K562 (cell line): ENCODE measurements around the gene ZMYM4. TPM values are rescaled to one million over a fixed set of nuclear protein-coding genes. Genes with fewer than 3 reads are reported as not detected.

ENCODE experiments used
- BRD9 ChIP-seq: fragments of 450-650 bp; IDR thresholded peaks from 2 replicates; pipeline ENCODE4 v1.6.1; 2018; ENCODE audit warnings: low read depth; ENCODE audit not compliant: partially characterized antibody
- GATAD2B ChIP-seq: fragments of 450-650 bp; IDR thresholded peaks from 2 replicates; pipeline ENCODE4 v1.6.1; 2017; ENCODE audit warnings: mild to moderate bottlenecking, borderline replicate concordance
- MCM3 ChIP-seq: fragments of 450-650 bp; IDR thresholded peaks from 2 replicates; pipeline ENCODE4 v1.6.1; 2016
- NEUROD1 ChIP-seq: fragments of 150-350 bp; IDR thresholded peaks from 2 replicates; pipeline ENCODE4 v1.6.1; 2014; ENCODE audit warnings: borderline replicate concordance, low read length, low read depth; ENCODE audit not compliant: partially characterized antibody
- OTX1 ChIP-seq: fragments of 450-650 bp; formaldehyde crosslinking; IDR thresholded peaks from 2 replicates; pipeline ENCODE4 v1.4.0; 2022; ENCODE audit warnings: mild to moderate bottlenecking
- RFX7 ChIP-seq: fragments of 250-450 bp; sonication (Bioruptor Pico); IDR thresholded peaks from 2 replicates; pipeline ENCODE4 v1.5.1; 2021; ENCODE audit warnings: mild to moderate bottlenecking
- SMAD1 ChIP-seq: fragments of 150-350 bp; IDR thresholded peaks from 2 replicates; pipeline ENCODE4 v1.6.1; 2014; ENCODE audit warnings: low read length, low read depth; ENCODE audit not compliant: partially characterized antibody
- ZNF586 ChIP-seq: fragments of 450-650 bp; formaldehyde crosslinking; conservative IDR thresholded peaks from 2 replicates; pipeline ENCODE4 v1.4.0; 2020; ENCODE audit warnings: mild to moderate bottlenecking, moderate library complexity
- ZNF764 ChIP-seq: fragments of 250-450 bp; sonication (Bioruptor Pico); IDR thresholded peaks from 2 replicates; pipeline ENCODE4 v1.4.0; 2020; ENCODE audit warnings: low read depth, mild to moderate bottlenecking, moderate library complexity
- polyA plus RNA-seq, 8 experiments: library from polyadenylated mRNA; depleted of rRNA in 4 of 8; stranded (reverse) in 5 of 8; unstranded in 3 of 8; fragments of >200 nt; fragmentation: Nextera tagmentation in 2 of 8; fragmentation: Illumina TruSeq in 1 of 8; extraction: Ambion mirVana in 2 of 8; extraction: Trizol in 1 of 8; gene quantifications; 2 replicates each; pipeline versions ENCODE4 v1.2.1 to v1.2.3, GENCODE V29; 2011 to 2014; ENCODE audit warnings: inconsistent platforms in 1 of 8, missing spikeins in 1 of 8
- total RNA-seq, 7 experiments: library from RNA; depleted of rRNA in 6 of 7; stranded (reverse); fragments of >200 nt in 6 of 7; fragmentation: Illumina TruSeq in 2 of 7; extraction: Trizol in 2 of 7; gene quantifications; 2 replicates each; pipeline versions ENCODE4 v1.2.1 to v1.2.3, GENCODE V29; 2011 to 2021; ENCODE audit warnings: low replicate concordance in 1 of 7
- TF ChIP-seq, protein P1 (sequence below), 2 experiments: fragments of 450-650 bp; IDR thresholded peaks; 2 replicates each; pipeline ENCODE4 v1.6.1; 2016; ENCODE audit warnings: mild to moderate bottlenecking in 2 of 2, borderline replicate concordance in 1 of 2, low read depth in 1 of 2, moderate library complexity in 1 of 2
- TF ChIP-seq, protein P2 (sequence below): IDR thresholded peaks from 3 replicates; pipeline ENCODE4 v1.6.1; 2011; ENCODE audit warnings: borderline replicate concordance, mild to moderate bottlenecking, moderate library complexity; ENCODE audit not compliant: insufficient read length; ENCODE audit errors: extremely low read depth
- TF ChIP-seq, protein P3 (sequence below): sonication (generic); formaldehyde crosslinking; IDR thresholded peaks from 2 replicates; pipeline ENCODE4 v1.8.0; 2023; ENCODE audit warnings: mild to moderate bottlenecking, missing genetic modification reagents

ZMYM4 gene
- total and polyA plus RNA-seq, 9 of the 15 experiments (the other 6 are each of a cell fraction or from before 2014, with no cell fraction given), result 15.2 to 77.2 (median 63.3) TPM

GRCh38 chr1:35269201-35269988, 886 bp downstream of the ZMYM4 start (continued):
- TF ChIP-seq, protein P1, sequence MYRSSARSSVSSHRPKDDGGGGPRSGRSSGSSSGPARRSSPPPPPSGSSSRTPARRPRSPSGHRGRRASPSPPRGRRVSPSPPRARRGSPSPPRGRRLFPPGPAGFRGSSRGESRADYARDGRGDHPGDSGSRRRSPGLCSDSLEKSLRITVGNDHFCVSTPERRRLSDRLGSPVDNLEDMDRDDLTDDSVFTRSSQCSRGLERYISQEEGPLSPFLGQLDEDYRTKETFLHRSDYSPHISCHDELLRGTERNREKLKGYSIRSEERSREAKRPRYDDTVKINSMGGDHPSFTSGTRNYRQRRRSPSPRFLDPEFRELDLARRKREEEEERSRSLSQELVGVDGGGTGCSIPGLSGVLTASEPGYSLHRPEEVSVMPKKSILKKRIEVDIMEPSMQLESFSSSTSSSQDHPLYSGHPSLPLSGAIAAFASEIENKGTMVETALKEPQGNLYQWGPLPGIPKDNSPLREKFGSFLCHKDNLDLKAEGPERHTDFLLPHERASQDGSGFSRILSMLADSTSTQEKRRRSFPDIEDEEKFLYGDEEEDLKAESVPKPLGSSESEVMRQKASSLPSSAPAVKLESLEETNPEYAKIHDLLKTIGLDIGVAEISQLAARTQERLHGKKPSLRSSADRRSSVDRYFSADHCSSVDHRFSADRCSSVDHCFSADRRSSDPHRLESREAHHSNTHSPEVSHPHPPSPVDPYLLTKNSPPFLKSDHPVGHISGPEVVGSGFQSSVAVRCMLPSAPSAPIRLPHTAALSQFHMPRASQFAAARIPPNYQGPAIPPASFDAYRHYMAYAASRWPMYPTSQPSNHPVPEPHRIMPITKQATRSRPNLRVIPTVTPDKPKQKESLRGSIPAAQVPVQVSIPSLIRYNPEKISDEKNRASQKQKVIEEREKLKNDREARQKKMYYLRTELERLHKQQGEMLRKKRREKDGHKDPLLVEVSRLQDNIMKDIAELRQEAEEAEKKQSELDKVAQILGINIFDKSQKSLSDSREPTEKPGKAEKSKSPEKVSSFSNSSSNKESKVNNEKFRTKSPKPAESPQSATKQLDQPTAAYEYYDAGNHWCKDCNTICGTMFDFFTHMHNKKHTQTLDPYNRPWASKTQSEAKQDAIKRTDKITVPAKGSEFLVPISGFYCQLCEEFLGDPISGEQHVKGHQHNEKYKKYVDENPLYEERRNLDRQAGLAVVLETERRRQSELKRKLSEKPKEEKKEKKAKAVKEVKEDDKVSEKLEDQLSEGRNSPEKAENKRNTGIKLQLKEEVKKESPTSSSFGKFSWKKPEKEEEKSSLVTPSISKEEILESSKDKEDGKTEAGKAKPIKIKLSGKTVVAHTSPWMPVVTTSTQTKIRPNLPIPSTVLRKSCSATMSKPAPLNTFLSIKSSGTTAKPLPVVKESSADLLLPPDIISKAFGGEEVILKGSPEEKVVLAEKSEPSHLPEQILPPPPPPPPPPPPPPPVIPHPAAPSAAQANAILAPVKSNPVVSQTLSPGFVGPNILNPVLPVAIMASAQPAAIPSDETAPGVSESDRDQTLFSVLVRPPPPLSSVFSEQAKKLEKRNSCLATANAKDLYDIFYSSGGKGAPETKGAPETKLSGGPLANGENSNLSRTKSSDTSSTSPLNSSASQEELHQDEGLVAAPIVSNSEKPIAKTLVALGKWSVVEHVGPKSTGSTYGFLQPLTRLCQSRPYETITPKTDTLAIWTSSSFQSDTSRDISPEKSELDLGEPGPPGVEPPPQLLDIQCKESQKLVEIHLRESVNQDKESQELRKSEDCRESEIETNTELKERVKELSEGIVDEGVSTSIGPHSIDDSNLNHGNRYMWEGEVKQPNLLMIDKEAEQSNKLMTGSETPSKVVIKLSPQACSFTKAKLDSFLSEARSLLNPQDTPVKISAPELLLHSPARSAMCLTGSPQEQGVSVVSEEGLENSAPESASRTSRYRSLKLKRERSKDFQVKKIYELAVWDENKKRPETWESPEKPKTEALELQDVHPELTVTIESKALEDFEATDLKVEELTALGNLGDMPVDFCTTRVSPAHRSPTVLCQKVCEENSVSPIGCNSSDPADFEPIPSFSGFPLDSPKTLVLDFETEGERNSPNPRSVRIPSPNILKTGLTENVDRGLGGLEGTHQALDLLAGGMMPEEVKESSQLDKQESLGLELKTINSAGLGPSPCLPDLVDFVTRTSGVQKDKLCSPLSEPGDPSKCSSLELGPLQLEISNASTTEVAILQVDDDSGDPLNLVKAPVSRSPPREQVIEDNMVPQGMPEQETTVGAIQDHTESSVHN (IDR thresholded peaks at IDR 0.05; ENCODE audit: borderline replicate concordance in 1 of 2, low read depth in 1 of 2), result no peak
- TF ChIP-seq ZNF764 (CRISPR knock-in tag) (no peak), RFX7 (no peak), BRD9 (no peak), SMAD1 (no peak), ZNF586 (CRISPR knock-in tag) (no peak), GATAD2B (no peak), OTX1 (no peak), NEUROD1 (no peak), MCM3 (no peak)
- TF ChIP-seq, protein P2, sequence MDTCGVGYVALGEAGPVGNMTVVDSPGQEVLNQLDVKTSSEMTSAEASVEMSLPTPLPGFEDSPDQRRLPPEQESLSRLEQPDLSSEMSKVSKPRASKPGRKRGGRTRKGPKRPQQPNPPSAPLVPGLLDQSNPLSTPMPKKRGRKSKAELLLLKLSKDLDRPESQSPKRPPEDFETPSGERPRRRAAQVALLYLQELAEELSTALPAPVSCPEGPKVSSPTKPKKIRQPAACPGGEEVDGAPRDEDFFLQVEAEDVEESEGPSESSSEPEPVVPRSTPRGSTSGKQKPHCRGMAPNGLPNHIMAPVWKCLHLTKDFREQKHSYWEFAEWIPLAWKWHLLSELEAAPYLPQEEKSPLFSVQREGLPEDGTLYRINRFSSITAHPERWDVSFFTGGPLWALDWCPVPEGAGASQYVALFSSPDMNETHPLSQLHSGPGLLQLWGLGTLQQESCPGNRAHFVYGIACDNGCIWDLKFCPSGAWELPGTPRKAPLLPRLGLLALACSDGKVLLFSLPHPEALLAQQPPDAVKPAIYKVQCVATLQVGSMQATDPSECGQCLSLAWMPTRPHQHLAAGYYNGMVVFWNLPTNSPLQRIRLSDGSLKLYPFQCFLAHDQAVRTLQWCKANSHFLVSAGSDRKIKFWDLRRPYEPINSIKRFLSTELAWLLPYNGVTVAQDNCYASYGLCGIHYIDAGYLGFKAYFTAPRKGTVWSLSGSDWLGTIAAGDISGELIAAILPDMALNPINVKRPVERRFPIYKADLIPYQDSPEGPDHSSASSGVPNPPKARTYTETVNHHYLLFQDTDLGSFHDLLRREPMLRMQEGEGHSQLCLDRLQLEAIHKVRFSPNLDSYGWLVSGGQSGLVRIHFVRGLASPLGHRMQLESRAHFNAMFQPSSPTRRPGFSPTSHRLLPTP, result no peak
- TF ChIP-seq, protein P3, sequence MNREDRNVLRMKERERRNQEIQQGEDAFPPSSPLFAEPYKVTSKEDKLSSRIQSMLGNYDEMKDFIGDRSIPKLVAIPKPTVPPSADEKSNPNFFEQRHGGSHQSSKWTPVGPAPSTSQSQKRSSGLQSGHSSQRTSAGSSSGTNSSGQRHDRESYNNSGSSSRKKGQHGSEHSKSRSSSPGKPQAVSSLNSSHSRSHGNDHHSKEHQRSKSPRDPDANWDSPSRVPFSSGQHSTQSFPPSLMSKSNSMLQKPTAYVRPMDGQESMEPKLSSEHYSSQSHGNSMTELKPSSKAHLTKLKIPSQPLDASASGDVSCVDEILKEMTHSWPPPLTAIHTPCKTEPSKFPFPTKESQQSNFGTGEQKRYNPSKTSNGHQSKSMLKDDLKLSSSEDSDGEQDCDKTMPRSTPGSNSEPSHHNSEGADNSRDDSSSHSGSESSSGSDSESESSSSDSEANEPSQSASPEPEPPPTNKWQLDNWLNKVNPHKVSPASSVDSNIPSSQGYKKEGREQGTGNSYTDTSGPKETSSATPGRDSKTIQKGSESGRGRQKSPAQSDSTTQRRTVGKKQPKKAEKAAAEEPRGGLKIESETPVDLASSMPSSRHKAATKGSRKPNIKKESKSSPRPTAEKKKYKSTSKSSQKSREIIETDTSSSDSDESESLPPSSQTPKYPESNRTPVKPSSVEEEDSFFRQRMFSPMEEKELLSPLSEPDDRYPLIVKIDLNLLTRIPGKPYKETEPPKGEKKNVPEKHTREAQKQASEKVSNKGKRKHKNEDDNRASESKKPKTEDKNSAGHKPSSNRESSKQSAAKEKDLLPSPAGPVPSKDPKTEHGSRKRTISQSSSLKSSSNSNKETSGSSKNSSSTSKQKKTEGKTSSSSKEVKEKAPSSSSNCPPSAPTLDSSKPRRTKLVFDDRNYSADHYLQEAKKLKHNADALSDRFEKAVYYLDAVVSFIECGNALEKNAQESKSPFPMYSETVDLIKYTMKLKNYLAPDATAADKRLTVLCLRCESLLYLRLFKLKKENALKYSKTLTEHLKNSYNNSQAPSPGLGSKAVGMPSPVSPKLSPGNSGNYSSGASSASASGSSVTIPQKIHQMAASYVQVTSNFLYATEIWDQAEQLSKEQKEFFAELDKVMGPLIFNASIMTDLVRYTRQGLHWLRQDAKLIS, result no peak
